Testis (tissue), 3 donors: Measurements from ENCODE around the gene COBL. TPM values are rescaled to one million over a fixed set of nuclear protein-coding genes. Genes with fewer than 3 reads are reported as not detected.

Experiments used
- DNase-seq: peaks from one replicate; pipeline ENCODE4 v3.0.0-alpha.2; 2019
- H3K27ac ChIP-seq, 2 donors: fragments of 200-600 bp; sonication (generic); one replicate each; pipeline ENCODE4 v1.5.1; 2019
- H3K27me3 ChIP-seq: fragments of 200-600 bp; sonication (generic); one replicate; pipeline ENCODE4 v1.5.1; 2019
- H3K36me3 ChIP-seq: fragments of 200-600 bp; sonication (generic); one replicate; pipeline ENCODE4 v1.5.1; 2017; ENCODE audit warnings: low read depth; ENCODE audit errors: missing control alignments
- H3K4me1 ChIP-seq: fragments of 200-600 bp; sonication (generic); one replicate; pipeline ENCODE4 v1.5.1; 2019
- H3K4me3 ChIP-seq, 2 donors: fragments of 200-600 bp; sonication (generic); one replicate each; pipeline ENCODE4 v1.5.1; 2017 to 2019
- H3K9me3 ChIP-seq: fragments of 200-600 bp; sonication (generic); one replicate; pipeline ENCODE4 v1.5.1; 2017
- CTCF ChIP-seq, 3 experiments: fragments of 450-650 bp in 2 of 3; fragments of 200-600 bp in 1 of 3; sonication (generic) in 1 of 3; IDR thresholded peaks; one replicate each; pipeline ENCODE4 v1.5.1; 2016 to 2019; ENCODE audit warnings: antibody characterized with exemption in 3 of 3, mild to moderate bottlenecking in 2 of 3, moderate library complexity in 1 of 3
- POLR2A ChIP-seq: fragments of 450-650 bp; IDR thresholded peaks from one replicate; pipeline ENCODE4 v1.6.1; 2017; ENCODE audit warnings: antibody characterized with exemption, mild to moderate bottlenecking, moderate library complexity
- WGBS, 2 donors: methylation state at CpG; one replicate each; pipeline ENCODE4 v1.1.5; 2018; 5-methylcytosine and 5-hydroxymethylcytosine counted together
- intact Hi-C: fragments of 100-400 bp; cut with DNase I; formaldehyde crosslinking; loops from one replicate; pipeline ENCODE4 v1.15.1; 2023; ENCODE audit warnings: low total_unique reads
- polyA plus RNA-seq: library from polyadenylated mRNA; stranded (reverse); fragments of 350-450 nt; fragmentation: Illumina TruSeq; extraction: RNeasy Lipid Tissue Mini Kit (QIAGEN cat#74804); gene quantifications from one replicate; pipeline ENCODE4 v1.2.3, GENCODE V29; 2014; ENCODE audit warnings: low read depth, low replicate concordance; ENCODE audit not compliant: insufficient read depth
- total RNA-seq, 2 donors: library from RNA; depleted of rRNA; stranded (reverse); fragments of >200 nt; gene quantifications; one replicate each; pipeline ENCODE4 v1.2.3, GENCODE V29; 2016

Gene COBL
- total and polyA plus RNA-seq, 3 donors from 2014 or later = 9.2 to 14.8 (median 12.3) TPM

DNA sequence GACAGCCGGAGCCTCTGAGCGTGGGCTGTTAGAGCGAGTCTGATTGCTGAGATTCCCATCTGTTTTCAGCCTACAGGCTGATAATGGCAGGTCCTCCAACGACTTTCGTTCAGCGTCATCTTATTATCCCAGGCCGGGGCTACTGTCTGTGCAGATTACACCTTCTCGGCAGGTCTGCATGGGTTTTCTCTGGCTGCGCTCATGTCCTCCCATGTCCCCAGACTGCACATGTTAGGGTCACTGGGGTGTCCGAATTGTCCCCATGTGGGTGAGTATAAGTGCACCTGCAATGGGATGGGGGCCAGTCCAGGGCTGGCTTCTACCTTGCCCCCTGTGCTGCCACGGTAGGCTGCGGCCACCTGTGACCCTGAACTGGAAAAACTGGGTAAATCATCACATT lies 257.8 kb downstream of the COBL start:
- no peaks in the 10 kb centered on the region for H3K27me3 ChIP-seq
- intact Hi-C loops = no loop called here
- TF ChIP-seq CTCF (IDR thresholded peaks at IDR 0.05) (no peak), POLR2A (no peak)
- no peak overlapping the region for H3K27ac ChIP-seq
- no peaks in the 10 kb centered on the region for H3K9me3 ChIP-seq
- H3K4me3 ChIP-seq = no peak overlapping the region
- no peaks in the 10 kb centered on the region for H3K4me1 ChIP-seq
- no peaks in the 10 kb centered on the region for H3K36me3 ChIP-seq
- DNase-seq = no peak
- WGBS, 2 donors = 87 to 92% methylated on average over 12 of the region's 12 CpGs

DNA sequence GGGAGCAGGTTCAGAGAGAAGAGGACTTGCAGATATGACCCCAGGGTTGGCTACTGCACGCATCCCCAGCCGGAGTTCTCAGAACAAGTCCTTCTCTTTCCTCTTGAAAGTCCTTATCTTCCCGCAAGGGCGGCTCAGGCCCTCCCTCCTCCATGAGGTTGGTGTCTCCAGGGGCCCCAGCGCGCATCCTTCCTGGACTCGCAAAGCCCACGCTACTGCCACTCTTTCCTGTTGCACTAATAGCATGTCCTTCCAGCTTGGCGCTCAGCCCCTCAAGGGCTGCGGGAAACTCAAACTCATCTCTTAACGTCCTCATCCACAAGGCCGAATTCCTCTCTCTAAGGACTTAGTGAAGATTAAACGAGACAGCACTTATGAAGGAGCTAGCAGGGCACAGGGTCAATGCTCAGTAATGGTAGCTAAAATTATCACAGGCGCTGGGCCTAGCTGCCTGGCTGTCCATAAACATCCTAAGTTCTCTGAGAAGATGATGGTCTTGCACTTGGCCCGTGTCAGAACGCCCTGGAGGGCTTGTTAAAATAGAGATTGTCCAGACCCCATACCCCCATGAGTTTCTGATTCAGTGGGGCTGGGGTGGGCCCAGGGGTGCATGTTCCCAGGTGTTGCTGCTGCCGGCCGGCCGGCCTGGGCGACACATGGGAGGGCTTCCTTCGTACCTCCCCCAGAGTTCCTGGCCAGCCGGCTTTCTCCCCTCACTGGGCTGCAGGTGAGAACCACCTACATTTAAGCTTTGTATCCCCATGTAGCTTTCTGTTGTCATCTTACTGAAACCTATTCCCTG lies 261.4 kb downstream of the COBL start:
- WGBS, 2 donors = 78 to 83% methylated on average over 20 to 22 of the region's 22 CpGs
- no peaks in the 10 kb centered on the region for H3K9me3 ChIP-seq
- TF ChIP-seq POLR2A (no peak), CTCF (IDR thresholded peaks at IDR 0.05) (no peak)
- no peak overlapping the region for H3K27ac ChIP-seq
- H3K36me3 ChIP-seq = no peaks in the 10 kb centered on the region
- DNase-seq = no peak
- H3K27me3 ChIP-seq = no peaks in the 10 kb centered on the region
- H3K4me1 ChIP-seq = no peaks in the 10 kb centered on the region
- no peak overlapping the region for H3K4me3 ChIP-seq
- intact Hi-C loops = no loop called here

- H3K4me3 ChIP-seq = no peak overlapping the region
- no peaks in the 10 kb centered on the region for H3K27me3 ChIP-seq
- H3K4me1 ChIP-seq = no peaks in the 10 kb centered on the region
- H3K36me3 ChIP-seq = no peaks in the 10 kb centered on the region
- TF ChIP-seq CTCF (IDR thresholded peaks at IDR 0.05) (no peak), POLR2A (no peak)
- H3K9me3 ChIP-seq = no peaks in the 10 kb centered on the region
- intact Hi-C loops = no loop called here
- DNase-seq = no peak
- no peak overlapping the region for H3K27ac ChIP-seq
- WGBS, 2 donors = 80 to 81% methylated on average over 8 of the region's 8 CpGs
These were observed 262.4 kb downstream of the COBL start for GRCh38 chr7:51054231-51054630.

DNA sequence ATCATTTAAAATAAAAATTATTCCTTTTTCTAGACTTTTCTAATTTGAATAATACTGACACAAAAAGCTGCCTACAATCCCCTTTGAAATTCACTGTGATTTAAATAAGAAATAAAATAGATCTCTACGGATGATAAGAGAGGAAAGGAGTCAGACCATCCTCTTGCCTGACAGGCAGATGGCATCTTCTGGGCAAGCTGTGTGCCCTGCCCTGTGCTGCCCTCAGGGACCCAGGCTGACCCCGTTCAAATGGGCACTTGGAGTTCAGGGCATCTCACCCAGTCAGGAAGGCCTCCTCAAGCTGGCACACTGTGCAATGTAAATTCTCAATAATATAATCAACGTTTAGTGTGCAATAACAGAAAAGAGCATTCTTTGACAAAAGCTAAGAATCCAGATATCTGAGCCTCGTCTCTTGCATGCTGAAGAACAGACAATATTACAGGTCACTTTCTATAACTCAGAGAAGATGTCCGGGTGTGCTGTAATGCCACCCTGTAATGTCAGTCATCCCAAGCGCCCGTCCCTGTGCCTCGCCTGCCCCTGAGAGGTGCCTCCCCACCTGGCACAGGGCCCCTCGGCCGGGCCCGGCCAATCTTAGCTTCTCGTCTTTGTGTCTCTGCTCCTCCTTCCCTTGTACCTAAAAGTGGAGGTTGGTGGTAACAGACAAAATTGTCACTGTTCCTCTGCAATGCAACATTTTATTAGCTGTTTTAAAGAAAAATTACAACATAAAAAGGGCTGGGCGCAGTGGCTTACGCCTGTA lies 263.3 kb downstream of the COBL start:
- intact Hi-C loops = no loop called here
- Histone ChIP-seq H3K27ac (no peak overlapping the region), H3K36me3 (no peaks in the 10 kb centered on the region), H3K4me3 (no peak overlapping the region), H3K9me3 (no peaks in the 10 kb centered on the region), H3K27me3 (no peaks in the 10 kb centered on the region), H3K4me1 (no peaks in the 10 kb centered on the region)
- TF ChIP-seq POLR2A (no peak), CTCF (IDR thresholded peaks at IDR 0.05) (no peak)
- no peak for DNase-seq
- WGBS, 2 donors = 85 to 87% methylated on average over 11 to 14 of the region's 14 CpGs
